Stimulated activated CD4-positive, alpha-beta T cell treated with anti-CD3 and anti-CD28 coated beads, Interleukin-4, amount 100 ng/mL, for 24 hours (primary cell): ENCODE measurements around the gene SKA3.

Experiments used
- DNase-seq: peaks from one replicate; pipeline ENCODE4 v3.0.0-alpha.2; 2020

Gene SKA3

DNA sequence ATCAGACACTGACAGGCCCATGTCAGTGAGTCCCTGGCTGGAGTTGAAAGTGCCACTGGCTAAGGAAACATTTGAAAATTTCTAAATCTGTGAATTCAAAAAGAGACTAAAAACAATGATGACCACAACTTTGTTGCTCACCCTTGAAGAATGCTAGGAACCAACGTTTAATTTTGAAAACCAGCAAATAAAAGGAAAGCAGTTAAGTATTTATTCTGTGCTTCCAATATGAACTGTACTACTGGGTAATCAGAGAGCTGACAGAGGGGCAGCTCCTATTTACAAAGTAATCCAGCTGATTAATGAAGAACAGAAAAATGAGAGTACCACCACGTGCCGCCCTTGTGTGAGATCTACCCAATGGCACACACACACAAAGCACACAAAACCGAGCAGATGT is 70.3 kb downstream of the SKA3 start:
- DNase-seq = no peak

DNA sequence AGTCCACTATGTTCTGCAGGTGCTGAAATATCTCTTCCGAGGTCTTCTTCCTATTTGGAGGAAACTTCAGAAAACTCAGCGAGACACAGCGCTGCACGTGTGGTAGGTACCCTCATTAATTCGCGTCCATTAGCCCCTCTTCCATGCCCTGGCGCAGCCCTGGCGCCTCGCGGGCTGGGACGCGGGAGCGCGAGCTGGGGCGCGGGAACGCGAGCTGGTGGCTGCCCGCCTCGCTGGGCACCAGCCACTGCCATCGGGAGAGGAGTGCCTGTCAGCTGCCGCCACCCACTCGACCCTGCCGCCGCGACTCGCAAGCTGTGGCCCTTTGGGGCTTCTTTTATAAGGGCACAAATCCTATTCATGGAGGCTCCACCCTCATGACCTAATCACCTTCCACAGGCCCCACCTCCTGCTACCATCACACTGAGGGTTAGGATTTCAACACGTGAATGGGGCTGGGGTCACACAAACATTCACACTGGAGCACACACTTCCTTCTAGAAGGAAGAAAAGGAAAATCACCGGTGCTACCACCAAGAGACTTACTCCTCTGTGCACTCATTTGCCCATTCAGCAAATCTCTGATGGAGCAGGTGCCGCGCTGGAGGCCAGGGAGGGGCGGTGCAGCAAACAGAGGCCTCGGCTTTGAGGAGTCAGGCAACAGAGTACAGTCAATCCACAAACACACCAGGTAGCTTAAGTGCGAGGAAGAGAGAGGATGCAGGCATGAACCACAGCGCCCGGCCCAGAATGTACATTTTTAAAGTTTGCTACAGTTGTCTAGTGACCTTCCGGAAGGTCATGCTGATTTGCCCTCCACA is 71.9 kb downstream of the SKA3 start:
- no peak for DNase-seq
